Hematopoietic multipotent progenitor cell treated with erythropoietin and hydrocortisone succinate and interleukin-3 and kit ligand, for 6 days (in vitro differentiated cells): ENCODE measurements around the gene EMD.
"Not testable (repeated sequence)": the region's sequence is repeated elsewhere in the genome, so short reads cannot be mapped to it uniquely, and the experiment has no call there.

Experiments used
- DNase-seq: peaks from one replicate; pipeline ENCODE4 v3.0.0-alpha.2; 2015

EMD gene

GRCh38 chrX:154397888-154398667 is 19.0 kb downstream of the EMD start, which contains the start of gene RPL10:
TSS of gene RPL10 (plus strand) at chrX:154398377. CDS start at chrX:154398520, 143 bp downstream.
- DNase-seq = peak; percentile 95

GRCh38 chrX:154398668-154399526 is 19.8 kb downstream of the EMD start:
- peak; percentile 86 for DNase-seq

GRCh38 chrX:154399527-154400368 is 20.7 kb downstream of the EMD start:
- peak; percentile 10 for DNase-seq

GRCh38 chrX:154400369-154400817 is 21.3 kb downstream of the EMD start:
- DNase-seq = not testable (repeated sequence)

- peak; percentile 43 for DNase-seq
Observed at GRCh38 chrX:154401045-154401799, 22.1 kb downstream of the EMD start.

GRCh38 chrX:154401918-154402621 is 23.0 kb downstream of the EMD start:
- peak; percentile 35 for DNase-seq

GRCh38 chrX:154402622-154403127 is 23.6 kb downstream of the EMD start:
- no peak for DNase-seq

GRCh38 chrX:154403192-154403591 is 24.1 kb downstream of the EMD start:
- DNase-seq = no peak

GRCh38 chrX:154403858-154404257 is 24.8 kb downstream of the EMD start:
- DNase-seq = no peak

GRCh38 chrX:154404625-154405192 is 25.6 kb downstream of the EMD start:
- no peak for DNase-seq

GRCh38 chrX:154408659-154409221 is 29.6 kb downstream of the EMD start:
- DNase-seq = no peak

GRCh38 chrX:154409222-154409871 is 30.3 kb downstream of the EMD start, which contains the start of gene DNASE1L1:
TSS of gene DNASE1L1 (minus strand) at chrX:154409254. CDS start at chrX:154405568, 3,686 bp downstream.
- DNase-seq = peak; percentile 85

- DNase-seq = peak; percentile 76
Observed at GRCh38 chrX:154411981-154412340, 32.9 kb downstream of the EMD start.

GRCh38 chrX:154412468-154412867 is 33.4 kb downstream of the EMD start:
- peak; percentile 61 for DNase-seq

GRCh38 chrX:154413142-154413541 is 34.0 kb downstream of the EMD start:
- DNase-seq = no peak

GRCh38 chrX:154417157-154417556 is 38.1 kb downstream of the EMD start:
- peak; percentile 22 for DNase-seq

GRCh38 chrX:154419189-154419588 is 40.1 kb downstream of the EMD start:
- no peak for DNase-seq

GRCh38 chrX:154419688-154420401 is 40.8 kb downstream of the EMD start:
- no peak for DNase-seq

- no peak for DNase-seq
Observed at GRCh38 chrX:154420402-154420756, 41.3 kb downstream of the EMD start.
